WI38 (cell line): Measurements from ENCODE around the gene DIS3.

ENCODE experiments used
- H3K4me3 ChIP-seq: 2 replicates; pipeline ENCODE4 v1.5.1; 2011; ENCODE audit warnings: low read depth, mild to moderate bottlenecking, control low read depth, low read length
- TF ChIP-seq, protein P1 (sequence below): IDR thresholded peaks from 2 replicates; pipeline ENCODE4 v1.5.1; 2012; ENCODE audit warnings: low read depth, mild to moderate bottlenecking, control low read depth, low read length

Gene DIS3

DNA sequence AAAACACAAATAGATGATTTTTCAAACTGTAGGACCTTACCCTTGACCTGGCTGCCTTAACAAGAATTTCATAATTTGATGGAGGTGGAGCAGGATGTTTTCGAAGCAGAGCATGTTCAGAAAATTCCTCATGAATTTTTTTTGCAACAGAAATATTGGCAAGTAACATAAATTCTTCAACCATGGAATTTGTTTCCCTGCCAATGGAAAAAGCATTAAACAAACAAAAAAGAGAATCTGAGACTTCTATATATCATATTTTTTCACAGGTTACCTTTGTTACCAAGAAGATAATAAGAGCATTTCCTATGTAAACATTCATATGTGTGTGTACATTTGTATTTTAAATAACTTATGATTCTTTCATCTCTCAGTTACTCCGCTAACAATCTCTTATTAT is 18.3 kb downstream of the DIS3 start:
- H3K4me3 ChIP-seq = no peak overlapping the region
- TF ChIP-seq, protein P1, sequence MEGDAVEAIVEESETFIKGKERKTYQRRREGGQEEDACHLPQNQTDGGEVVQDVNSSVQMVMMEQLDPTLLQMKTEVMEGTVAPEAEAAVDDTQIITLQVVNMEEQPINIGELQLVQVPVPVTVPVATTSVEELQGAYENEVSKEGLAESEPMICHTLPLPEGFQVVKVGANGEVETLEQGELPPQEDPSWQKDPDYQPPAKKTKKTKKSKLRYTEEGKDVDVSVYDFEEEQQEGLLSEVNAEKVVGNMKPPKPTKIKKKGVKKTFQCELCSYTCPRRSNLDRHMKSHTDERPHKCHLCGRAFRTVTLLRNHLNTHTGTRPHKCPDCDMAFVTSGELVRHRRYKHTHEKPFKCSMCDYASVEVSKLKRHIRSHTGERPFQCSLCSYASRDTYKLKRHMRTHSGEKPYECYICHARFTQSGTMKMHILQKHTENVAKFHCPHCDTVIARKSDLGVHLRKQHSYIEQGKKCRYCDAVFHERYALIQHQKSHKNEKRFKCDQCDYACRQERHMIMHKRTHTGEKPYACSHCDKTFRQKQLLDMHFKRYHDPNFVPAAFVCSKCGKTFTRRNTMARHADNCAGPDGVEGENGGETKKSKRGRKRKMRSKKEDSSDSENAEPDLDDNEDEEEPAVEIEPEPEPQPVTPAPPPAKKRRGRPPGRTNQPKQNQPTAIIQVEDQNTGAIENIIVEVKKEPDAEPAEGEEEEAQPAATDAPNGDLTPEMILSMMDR = no peak

- no peak overlapping the region for H3K4me3 ChIP-seq
- TF ChIP-seq, protein P1 = no peak
Measured at GRCh38 chr13:72760189-72760588, 21.5 kb downstream of the DIS3 start.

- H3K4me3 ChIP-seq = no peak overlapping the region
- TF ChIP-seq, protein P1 = no peak
Measured at GRCh38 chr13:72757792-72758535, 23.7 kb downstream of the DIS3 start.

GRCh38 chr13:72754111-72754510 is 27.6 kb downstream of the DIS3 start:
- TF ChIP-seq, protein P1 = no peak
- H3K4me3 ChIP-seq = no peak overlapping the region

DNA sequence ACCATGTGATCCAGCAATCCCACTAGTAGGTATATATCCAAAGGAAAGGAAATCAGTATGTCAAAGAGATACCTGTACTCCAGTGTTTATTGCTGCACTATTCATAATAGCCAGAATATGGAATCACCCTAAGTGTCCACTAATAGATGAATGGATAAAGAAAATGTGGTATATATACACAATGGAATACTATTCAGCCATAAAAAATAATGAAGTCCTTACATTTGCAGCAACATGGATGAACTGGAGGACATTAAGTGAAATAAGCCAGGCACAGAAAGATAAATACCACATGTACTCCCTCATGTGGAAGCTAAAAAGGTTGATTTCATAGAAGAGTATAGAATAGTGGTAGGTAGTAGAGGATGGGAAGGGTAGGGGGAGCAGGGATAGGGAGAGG is 30.5 kb downstream of the DIS3 start:
- no peak overlapping the region for H3K4me3 ChIP-seq
- TF ChIP-seq, protein P1 = no peak

- no peak overlapping the region for H3K4me3 ChIP-seq
- TF ChIP-seq, protein P1 = no peak
Measured at GRCh38 chr13:72745260-72745659, 36.4 kb downstream of the DIS3 start.

GRCh38 chr13:72740015-72740414 is 41.7 kb downstream of the DIS3 start:
- H3K4me3 ChIP-seq = no peak overlapping the region
- TF ChIP-seq, protein P1 = no peak
